Medulla oblongata (tissue), 1 donor: Measurements from ENCODE around the gene ZNF497.

ENCODE experiments used
- DNase-seq: peaks from one replicate; pipeline ENCODE4 v3.0.0-alpha.2; 2015; ENCODE audit errors: extremely low spot score

The ZNF497 gene

GRCh38 chr19:58310685-58311084, 51.9 kb downstream of the ZNF497 start:
- DNase-seq: peak; percentile 14

GRCh38 chr19:58307736-58308135, 54.8 kb downstream of the ZNF497 start:
- DNase-seq: no peak

- no peak for DNase-seq
These were observed 56.6 kb downstream of the ZNF497 start for GRCh38 chr19:58305932-58306323.

GRCh38 chr19:58305065-58305931, 57.3 kb downstream of the ZNF497 start, which contains the start of gene ERVK3-1:
Gene ERVK3-1 (plus strand): TSS chr19:58305377. CDS start chr19:58312169, 6,792 bp downstream.
- DNase-seq: peak; percentile 98

- no peak for DNase-seq
These were observed 57.8 kb downstream of the ZNF497 start for GRCh38 chr19:58304748-58305064.
